ENCODE measurements around the gene CCBE1. TPM values are rescaled to one million over a fixed set of nuclear protein-coding genes. Genes with fewer than 3 reads are reported as not detected.

The CCBE1 gene
- total and polyA plus RNA-seq, 2 donors (not counting 1 experiment from before 2014, with no cell fraction given): 122 TPM

DNA sequence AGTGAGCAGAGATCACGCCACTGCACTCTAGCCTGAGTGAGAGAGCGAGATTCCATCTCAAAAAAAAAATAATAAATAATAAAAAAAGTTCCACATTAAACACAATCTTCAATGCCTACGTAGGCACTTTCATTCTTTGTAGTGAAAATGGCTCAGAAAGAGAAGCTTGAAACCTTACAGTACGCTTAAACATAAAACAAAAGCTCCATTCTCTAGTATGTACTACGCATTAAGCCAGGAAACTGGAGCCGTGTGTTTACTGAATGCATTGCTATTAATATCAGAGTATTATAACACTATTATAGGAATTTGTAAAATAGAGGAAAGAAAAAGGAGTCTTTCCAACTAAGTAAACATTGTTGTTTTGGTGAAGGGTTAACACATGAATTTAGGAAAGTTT is 296.8 kb downstream of the CCBE1 start:
- TF ChIP-seq, protein P1, sequence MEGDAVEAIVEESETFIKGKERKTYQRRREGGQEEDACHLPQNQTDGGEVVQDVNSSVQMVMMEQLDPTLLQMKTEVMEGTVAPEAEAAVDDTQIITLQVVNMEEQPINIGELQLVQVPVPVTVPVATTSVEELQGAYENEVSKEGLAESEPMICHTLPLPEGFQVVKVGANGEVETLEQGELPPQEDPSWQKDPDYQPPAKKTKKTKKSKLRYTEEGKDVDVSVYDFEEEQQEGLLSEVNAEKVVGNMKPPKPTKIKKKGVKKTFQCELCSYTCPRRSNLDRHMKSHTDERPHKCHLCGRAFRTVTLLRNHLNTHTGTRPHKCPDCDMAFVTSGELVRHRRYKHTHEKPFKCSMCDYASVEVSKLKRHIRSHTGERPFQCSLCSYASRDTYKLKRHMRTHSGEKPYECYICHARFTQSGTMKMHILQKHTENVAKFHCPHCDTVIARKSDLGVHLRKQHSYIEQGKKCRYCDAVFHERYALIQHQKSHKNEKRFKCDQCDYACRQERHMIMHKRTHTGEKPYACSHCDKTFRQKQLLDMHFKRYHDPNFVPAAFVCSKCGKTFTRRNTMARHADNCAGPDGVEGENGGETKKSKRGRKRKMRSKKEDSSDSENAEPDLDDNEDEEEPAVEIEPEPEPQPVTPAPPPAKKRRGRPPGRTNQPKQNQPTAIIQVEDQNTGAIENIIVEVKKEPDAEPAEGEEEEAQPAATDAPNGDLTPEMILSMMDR (conservative IDR thresholded peaks at IDR 0.05 in 1 of 2, IDR thresholded peaks at IDR 0.05 in 1 of 2; ENCODE audit: low read depth in 1 of 2, low read length in 2 of 2): no peak
- TF ChIP-seq EZH2 (IDR thresholded peaks at IDR 0.05; ENCODE audit: low read length, missing control alignments): no peak
- Histone ChIP-seq H3K4me1 (ENCODE audit: control insufficient read depth, extremely low read depth, insufficient read depth, low read length) (no peaks in the 10 kb centered on the region), H3K79me2 (ENCODE audit: control insufficient read depth, insufficient read depth, low read length) (no peaks in the 10 kb centered on the region), H4K20me1 (ENCODE audit: control insufficient read depth, extremely low read depth, insufficient read depth, low read length) (no peaks in the 10 kb centered on the region), H3K4me3 (replicated peaks in 1 of 4; ENCODE audit: control extremely low read depth in 1 of 4, insufficient read depth in 1 of 4, low read depth in 3 of 4, low read length in 4 of 4) (no peak overlapping the region), H3K4me2 (ENCODE audit: extremely low read depth, insufficient read depth, low read length) (no peak overlapping the region), H3K9ac (ENCODE audit: insufficient read depth, low read length) (no peak overlapping the region), H3K27me3 (ENCODE audit: control insufficient read depth, insufficient read depth, low read length) (no peaks in the 10 kb centered on the region), H3K9me3 (ENCODE audit: control insufficient read depth, insufficient read depth, low read depth, low read length) (no peaks in the 10 kb centered on the region), H2AFZ (ENCODE audit: low read length) (no peak overlapping the region), H3K27ac (ENCODE audit: insufficient read depth, low read length) (no peak overlapping the region), H3K36me3 (ENCODE audit: control insufficient read depth, insufficient read depth, low read length) (no peaks in the 10 kb centered on the region)
- DNase-seq (ENCODE audit: low read depth in 2 of 2): no peak

DNA sequence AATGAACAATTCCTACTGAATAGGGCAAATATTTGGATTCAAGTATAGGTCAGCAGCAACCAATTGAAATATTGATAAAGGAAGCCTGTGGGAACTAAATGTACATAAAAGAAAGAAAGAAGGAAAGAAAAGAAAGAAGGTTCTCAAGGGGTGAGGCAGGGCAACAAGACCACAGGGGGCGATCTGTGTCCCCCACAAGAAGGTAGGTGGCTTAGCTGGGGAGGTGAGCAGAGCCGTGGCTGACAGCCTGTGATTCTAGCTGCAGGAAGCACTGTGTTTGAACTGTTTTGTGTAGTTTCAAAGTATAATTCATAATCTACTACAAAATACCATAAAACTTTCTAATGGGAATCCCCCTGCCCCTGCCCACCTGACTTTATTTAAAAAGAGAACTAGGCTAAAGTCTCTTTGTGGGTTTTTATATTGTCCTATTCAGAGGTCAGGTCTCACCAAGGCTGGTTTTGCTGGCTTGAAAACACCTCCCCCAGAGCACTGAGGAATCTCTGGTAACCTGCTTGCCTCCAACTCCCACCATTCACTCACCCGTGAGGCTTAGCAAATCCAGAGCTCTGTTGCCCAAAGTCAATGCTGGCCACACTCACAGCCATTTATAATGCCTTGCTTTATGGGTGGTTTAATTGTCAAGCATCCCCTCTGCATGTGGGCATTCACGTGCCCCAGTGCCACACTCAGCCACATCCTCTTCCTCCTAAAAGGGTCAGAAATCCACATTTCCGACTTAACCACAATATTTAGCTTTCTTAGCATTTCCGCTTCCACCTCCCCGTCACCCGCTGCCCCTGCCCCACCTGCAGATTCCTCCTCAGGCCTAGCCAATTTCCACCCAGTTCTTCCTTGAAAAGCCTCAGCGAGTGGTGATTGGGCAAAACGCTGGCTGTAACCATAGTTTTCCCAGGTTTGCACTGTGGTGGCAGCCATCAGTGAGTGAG is 301.7 kb downstream of the CCBE1 start:
- no peak overlapping the region for H3K27ac ChIP-seq (ENCODE audit: insufficient read depth, low read length)

DNA sequence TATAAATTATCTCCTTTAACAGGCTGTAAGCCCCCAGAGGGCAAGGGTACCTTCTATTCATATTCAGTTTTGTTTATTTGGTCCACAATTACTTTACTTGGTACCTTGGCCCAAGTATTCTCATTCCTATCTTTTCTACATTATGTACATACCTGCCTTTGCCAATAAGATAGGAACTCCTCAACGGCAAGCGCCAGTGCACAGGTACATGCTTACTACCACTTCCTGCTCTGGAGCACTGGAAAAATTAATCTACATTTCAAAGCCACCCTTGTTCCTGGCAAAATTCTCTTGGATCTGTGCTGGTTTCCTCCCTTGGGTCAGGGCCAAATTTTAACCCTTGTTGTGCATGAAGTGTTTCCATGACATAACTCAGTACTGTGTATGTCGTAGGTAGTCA is 303.8 kb downstream of the CCBE1 start:
- Histone ChIP-seq H4K20me1 (ENCODE audit: control insufficient read depth, extremely low read depth, insufficient read depth, low read length) (no peaks in the 10 kb centered on the region), H3K9ac (ENCODE audit: insufficient read depth, low read length) (no peak overlapping the region), H3K27me3 (ENCODE audit: control insufficient read depth, insufficient read depth, low read length) (no peaks in the 10 kb centered on the region), H3K4me1 (ENCODE audit: control insufficient read depth, extremely low read depth, insufficient read depth, low read length) (no peaks in the 10 kb centered on the region), H3K36me3 (ENCODE audit: control insufficient read depth, insufficient read depth, low read length) (no peaks in the 10 kb centered on the region), H3K79me2 (ENCODE audit: control insufficient read depth, insufficient read depth, low read length) (no peaks in the 10 kb centered on the region), H3K27ac (ENCODE audit: insufficient read depth, low read length) (no peak overlapping the region), H3K4me2 (ENCODE audit: extremely low read depth, insufficient read depth, low read length) (no peak overlapping the region), H3K4me3 (replicated peaks in 1 of 4; ENCODE audit: control extremely low read depth in 1 of 4, insufficient read depth in 1 of 4, low read depth in 3 of 4, low read length in 4 of 4) (no peak overlapping the region), H3K9me3 (ENCODE audit: control insufficient read depth, insufficient read depth, low read depth, low read length) (no peaks in the 10 kb centered on the region), H2AFZ (ENCODE audit: low read length) (no peak overlapping the region)
- TF ChIP-seq, protein P1 (conservative IDR thresholded peaks at IDR 0.05 in 1 of 2, IDR thresholded peaks at IDR 0.05 in 1 of 2; ENCODE audit: low read depth in 1 of 2, low read length in 2 of 2): no peak
- TF ChIP-seq EZH2 (IDR thresholded peaks at IDR 0.05; ENCODE audit: low read length, missing control alignments): no peak
- no peak for DNase-seq (ENCODE audit: low read depth in 2 of 2)

More for the DNA sequence above, 301.7 kb downstream of the CCBE1 start:
- H3K27me3 ChIP-seq (ENCODE audit: control insufficient read depth, insufficient read depth, low read length): no peaks in the 10 kb centered on the region
- DNase-seq (ENCODE audit: low read depth in 2 of 2): no peak
- no peak overlapping the region for H3K4me2 ChIP-seq (ENCODE audit: extremely low read depth, insufficient read depth, low read length)
- no peaks in the 10 kb centered on the region for H3K4me1 ChIP-seq (ENCODE audit: control insufficient read depth, extremely low read depth, insufficient read depth, low read length)
- H3K36me3 ChIP-seq (ENCODE audit: control insufficient read depth, insufficient read depth, low read length): no peaks in the 10 kb centered on the region
- no peak overlapping the region for H3K4me3 ChIP-seq (replicated peaks in 1 of 4; ENCODE audit: control extremely low read depth in 1 of 4, insufficient read depth in 1 of 4, low read depth in 3 of 4, low read length in 4 of 4)
- no peaks in the 10 kb centered on the region for H3K9me3 ChIP-seq (ENCODE audit: control insufficient read depth, insufficient read depth, low read depth, low read length)
- no peaks in the 10 kb centered on the region for H4K20me1 ChIP-seq (ENCODE audit: control insufficient read depth, extremely low read depth, insufficient read depth, low read length)
- H2AFZ ChIP-seq (ENCODE audit: low read length): no peak overlapping the region
- H3K9ac ChIP-seq (ENCODE audit: insufficient read depth, low read length): no peak overlapping the region
- TF ChIP-seq EZH2 (IDR thresholded peaks at IDR 0.05; ENCODE audit: low read length, missing control alignments): no peak
- TF ChIP-seq, protein P1 (conservative IDR thresholded peaks at IDR 0.05 in 1 of 2, IDR thresholded peaks at IDR 0.05 in 1 of 2; ENCODE audit: low read depth in 1 of 2, low read length in 2 of 2): no peak
- H3K79me2 ChIP-seq (ENCODE audit: control insufficient read depth, insufficient read depth, low read length): no peaks in the 10 kb centered on the region
